ENCODE results near the gene PPP2CA. TPM values are rescaled to one million over a fixed set of nuclear protein-coding genes. Genes with fewer than 3 reads are reported as not detected.
"Not testable (repeated sequence)": the region's sequence is repeated elsewhere in the genome, so short reads cannot be mapped to it uniquely, and the experiment has no call there.

The PPP2CA gene
- total RNA-seq, 1 donor from 2014 or later: 43.5 TPM

- no peak for DNase-seq (ENCODE audit: low read depth in 2 of 2)
Observed at GRCh38 chr5:134203630-134204029, 22.2 kb downstream of the PPP2CA start.

GRCh38 chr5:134195666-134196065 is 30.2 kb downstream of the PPP2CA start:
- DNase-seq (ENCODE audit: low read depth in 2 of 2): no peak

DNA sequence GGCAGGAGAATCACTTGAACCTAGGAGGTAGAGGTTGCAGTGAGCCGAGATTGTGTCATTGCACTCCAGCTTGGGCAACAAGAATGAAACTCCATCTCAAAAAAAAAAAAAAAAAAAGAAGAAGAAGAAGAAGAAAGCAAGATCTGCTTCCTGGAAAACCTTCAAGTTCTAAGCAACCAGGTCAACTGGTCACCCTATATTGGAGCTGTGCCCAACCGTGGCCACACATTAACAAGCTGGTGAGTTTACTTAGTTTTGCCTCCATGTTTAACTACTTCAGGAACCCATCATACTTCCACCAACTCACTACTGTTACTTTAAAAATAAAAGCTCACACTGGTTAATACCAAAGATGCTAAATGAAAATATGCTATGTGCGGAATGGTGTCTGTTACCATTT is 36.8 kb downstream of the PPP2CA start:
- no peak for DNase-seq (ENCODE audit: low read depth in 2 of 2)

DNA sequence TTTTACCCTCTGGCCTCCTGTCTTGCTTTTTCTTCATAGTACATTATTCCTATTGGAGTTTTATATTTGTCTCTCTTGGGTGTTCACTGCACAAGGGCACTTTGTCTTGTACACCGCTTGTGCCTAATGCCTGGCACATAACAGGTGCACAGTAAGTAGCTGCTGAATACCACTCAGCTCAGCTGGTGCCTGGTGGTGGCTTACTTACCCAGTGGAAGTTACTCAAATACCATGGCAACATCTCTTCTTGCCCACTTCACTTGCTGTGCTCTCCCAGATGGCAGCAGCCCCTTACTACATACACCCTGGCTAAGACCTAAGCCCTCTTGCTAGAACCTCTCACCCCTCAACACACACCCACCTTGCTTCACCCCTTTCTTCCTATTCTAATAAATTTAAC is 37.8 kb downstream of the PPP2CA start:
- no peak for DNase-seq (ENCODE audit: low read depth in 2 of 2)

GRCh38 chr5:134184155-134185135 is 41.4 kb downstream of the PPP2CA start:
- DNase-seq (ENCODE audit: low read depth in 2 of 2): peak; percentile 40 to 67

GRCh38 chr5:134183481-134183880 is 42.4 kb downstream of the PPP2CA start:
- DNase-seq (ENCODE audit: low read depth in 2 of 2): no peak

GRCh38 chr5:134178096-134178419 is 47.8 kb downstream of the PPP2CA start:
- DNase-seq (ENCODE audit: low read depth in 2 of 2): no peak

DNA sequence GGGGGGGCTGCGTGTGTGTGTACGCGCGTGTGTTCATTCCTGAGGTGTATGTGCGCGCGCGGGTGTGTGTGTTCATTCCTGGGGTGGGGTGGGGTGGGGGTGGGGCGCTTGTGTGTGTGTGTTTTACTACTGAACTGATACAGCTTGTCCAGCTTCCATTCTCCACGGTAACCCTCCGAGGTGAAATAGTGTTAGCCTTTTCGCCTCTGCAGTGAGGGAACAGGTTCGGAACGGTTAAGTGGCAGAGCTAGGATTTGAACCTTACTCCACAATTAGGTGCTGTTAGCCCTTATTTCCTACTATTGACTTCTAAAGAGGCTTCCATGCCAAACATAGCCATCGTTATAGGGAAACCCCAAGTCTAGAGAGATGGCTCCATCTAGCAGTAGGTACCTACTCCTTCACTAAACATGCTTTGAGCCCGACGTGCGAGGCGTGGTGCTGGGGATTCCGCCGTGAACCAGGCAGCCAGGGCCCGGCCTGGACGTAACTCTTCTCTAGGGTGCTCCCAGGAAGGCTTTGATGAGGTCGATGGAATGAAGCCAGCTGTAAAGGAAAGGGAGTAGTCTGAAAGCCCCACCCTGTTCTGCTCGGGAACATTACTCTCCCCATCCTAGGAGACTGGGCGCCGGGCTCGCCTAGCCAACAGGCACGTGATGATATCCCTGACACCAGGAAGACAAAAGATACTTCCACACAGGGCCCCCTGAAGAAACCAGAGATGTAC is 48.3 kb downstream of the PPP2CA start:
- no peak for DNase-seq (ENCODE audit: low read depth in 2 of 2)

GRCh38 chr5:134176511-134177368 is 49.1 kb downstream of the PPP2CA start, which contains the start of gene SKP1:
Gene SKP1 (minus strand): TSS chr5:134176950. CDS start chr5:134174022, 2,928 bp downstream.
- DNase-seq (ENCODE audit: low read depth in 2 of 2): peak; percentile 56 to 83

DNA sequence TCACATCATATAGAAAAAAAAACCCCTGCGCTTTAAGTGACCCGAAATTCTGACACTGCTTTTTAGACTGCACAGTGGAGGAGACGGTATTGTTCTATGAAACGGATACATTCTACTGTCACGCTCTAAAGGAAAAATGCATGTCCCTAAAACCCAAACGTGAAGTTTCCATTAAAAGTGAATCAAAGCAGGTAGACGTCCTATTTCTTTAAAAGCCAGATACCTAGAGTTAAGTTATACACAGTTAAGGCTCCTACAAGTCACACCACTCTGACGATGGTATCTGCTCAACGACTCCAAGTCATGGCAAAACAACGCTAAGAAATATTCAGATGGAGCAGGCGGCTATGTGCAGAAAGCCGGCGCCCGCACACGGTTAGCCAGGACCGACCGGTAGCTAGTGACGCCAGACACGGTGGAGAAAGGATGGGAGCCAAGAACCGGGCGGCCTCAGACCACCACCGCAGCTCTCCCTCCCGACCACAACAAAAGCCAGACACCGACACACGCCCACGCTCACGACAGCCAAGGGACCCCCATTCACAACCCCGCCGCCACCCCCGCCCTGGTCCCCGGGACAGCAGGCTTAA is 49.9 kb downstream of the PPP2CA start:
- DNase-seq (ENCODE audit: low read depth in 2 of 2): peak; percentile 10 to 39

- peak; percentile 20 to 45 for DNase-seq (ENCODE audit: low read depth in 2 of 2)
Observed at GRCh38 chr5:134174841-134175839, 50.7 kb downstream of the PPP2CA start.

DNA sequence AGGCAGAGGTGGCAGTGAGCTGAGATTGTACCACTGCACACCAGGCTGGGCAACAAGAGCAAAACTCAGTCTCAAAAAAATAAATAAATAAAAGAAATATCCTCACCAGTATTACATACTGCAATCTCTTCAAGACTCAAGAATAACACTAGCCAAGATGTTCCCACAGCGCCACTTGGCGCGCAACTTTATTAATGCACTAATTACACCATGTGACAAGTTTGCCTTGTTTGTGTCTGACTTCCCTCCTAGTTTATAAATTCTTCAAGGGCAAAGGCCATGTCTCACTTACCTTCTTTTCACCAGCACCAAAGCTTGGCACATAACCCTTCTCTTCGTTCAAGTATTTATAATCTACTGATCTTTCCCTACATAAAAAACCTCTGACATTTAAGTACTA is 53.9 kb downstream of the PPP2CA start:
- no peak for DNase-seq (ENCODE audit: low read depth in 2 of 2)

DNA sequence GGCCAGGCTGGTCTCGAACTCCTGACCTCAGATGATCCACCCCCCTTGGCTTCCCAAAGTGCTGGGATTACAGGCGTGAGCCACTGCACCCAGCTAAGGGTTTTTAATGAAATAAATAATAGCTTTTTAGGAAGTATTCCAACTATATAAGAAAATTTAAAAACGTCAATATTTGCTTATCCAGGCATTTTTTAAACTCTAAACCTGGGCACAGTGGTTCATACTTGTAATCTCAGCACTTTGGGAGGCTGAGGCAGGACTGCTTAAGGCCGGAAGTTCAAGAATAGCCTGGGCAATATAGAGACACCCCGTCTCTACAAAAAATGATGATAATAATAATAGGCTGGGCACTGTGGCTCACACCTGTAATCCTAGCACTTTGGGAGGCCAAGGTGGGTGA is 63.3 kb downstream of the PPP2CA start:
- no peak for DNase-seq (ENCODE audit: low read depth in 2 of 2)

DNA sequence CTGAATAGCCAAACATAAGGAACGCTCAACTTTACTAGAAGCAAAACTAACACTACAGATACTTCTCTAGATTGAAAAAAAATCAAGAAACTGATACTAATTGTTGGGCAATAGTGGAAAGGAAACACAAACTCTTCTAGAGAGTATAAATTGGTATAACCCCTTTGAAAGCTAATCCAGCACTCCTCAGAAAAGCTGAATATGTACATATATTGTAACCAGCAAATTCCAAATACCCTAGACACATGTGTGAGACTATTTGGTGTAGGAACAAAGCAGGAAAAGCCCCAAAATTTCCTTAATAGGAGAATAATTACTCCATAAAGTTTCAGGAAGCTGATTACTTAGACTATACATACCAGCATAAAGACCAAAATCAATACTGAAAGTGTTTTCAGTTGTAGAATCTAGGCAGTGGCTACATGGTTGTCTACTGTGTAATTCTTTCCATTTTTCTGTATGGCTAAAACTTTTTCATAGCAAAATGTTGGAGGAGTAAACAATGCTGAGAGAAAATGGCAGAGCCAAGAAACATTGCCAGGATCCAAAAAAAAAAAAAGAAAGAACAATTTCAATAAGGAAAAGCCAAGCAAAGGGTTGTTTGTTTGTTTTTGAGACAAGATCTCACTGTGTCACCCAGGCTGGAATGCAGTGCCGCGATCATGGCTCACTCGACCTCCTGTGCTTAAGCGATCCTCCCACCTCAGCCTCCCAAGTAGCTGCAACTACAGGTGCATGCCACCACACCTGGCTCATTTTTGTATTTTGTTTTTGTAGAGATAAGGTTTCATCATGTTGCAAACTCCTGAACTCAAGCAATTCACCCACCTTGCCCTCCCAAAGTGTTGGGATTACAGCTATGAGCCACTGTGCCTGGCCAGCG is 64.1 kb downstream of the PPP2CA start:
- no peak for DNase-seq (ENCODE audit: low read depth in 2 of 2)

- DNase-seq (ENCODE audit: low read depth in 2 of 2): no peak
Observed at GRCh38 chr5:134153657-134154056, 72.2 kb downstream of the PPP2CA start.

DNA sequence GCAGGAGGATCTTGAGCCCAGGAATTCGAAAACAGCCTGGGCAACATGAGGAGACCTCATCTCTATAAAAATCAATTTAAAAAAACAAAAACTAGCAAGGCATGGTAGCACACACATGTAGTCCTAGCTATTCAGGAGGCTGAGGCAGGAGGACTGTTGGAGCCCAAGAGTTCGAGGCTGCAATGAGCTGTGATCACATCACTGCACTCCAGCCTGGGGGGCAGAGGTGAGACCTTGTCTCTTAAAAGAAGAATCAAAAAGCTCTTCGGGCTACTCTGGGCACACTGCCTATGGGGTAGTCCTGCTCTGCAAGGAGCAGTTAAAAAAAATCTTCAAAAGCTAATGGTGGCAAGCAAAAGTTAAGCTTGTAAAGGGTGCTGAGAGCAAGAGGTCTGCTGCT is 72.6 kb downstream of the PPP2CA start:
- DNase-seq (ENCODE audit: low read depth in 2 of 2): no peak

DNA sequence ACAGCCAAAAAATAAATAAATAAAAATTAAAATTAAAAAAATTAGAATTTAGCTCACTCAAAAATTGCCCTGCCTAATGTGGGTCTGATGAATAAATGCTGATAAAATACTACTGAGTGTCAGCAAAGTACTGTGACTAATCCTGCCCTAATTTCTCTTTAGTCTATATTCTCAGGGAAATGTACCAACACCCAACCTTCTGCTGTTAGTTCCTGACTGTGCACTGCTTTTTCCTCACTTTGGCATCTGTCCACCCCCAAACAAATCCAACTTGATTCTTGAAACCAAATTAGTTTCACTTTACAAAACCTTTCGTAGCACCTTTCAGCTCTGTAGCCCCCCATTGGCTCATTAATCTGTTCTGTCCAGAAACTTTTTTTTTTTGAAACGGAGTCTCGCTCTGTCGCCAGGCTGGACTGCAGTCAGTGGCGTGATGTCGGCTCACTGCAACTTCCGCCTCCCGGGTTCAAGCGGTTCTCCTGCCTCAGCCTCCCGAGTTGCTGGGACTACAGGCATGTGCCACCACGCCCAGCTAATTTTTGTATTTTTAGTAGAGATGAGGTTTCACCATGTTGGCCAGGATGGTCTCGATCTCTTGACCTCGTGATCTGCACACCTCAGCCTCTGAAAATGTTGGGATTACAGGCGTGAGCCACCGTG is 73.6 kb downstream of the PPP2CA start:
- DNase-seq (ENCODE audit: low read depth in 2 of 2): not testable (repeated sequence)

- no peak for DNase-seq (ENCODE audit: low read depth in 2 of 2)
Observed at GRCh38 chr5:134151723-134152122, 74.2 kb downstream of the PPP2CA start.
